Measurements from ENCODE around the gene OGN. TPM values are rescaled to one million over a fixed set of nuclear protein-coding genes. Genes with fewer than 3 reads are reported as not detected.

The OGN gene
- total and polyA plus RNA-seq, 2 donors (not counting 1 experiment from before 2014, with no cell fraction given) = not detected

- no peaks in the 10 kb centered on the region for H3K27me3 ChIP-seq (replicated peaks in 1 of 4; ENCODE audit: control extremely low read depth in 1 of 4, control insufficient read depth in 3 of 4, insufficient read depth in 4 of 4, low read length in 3 of 4)
- H3K4me3 Mint-ChIP-seq = no peak overlapping the region
Observed at GRCh38 chr9:92435263-92435662, 30.9 kb upstream of the OGN start.

DNA sequence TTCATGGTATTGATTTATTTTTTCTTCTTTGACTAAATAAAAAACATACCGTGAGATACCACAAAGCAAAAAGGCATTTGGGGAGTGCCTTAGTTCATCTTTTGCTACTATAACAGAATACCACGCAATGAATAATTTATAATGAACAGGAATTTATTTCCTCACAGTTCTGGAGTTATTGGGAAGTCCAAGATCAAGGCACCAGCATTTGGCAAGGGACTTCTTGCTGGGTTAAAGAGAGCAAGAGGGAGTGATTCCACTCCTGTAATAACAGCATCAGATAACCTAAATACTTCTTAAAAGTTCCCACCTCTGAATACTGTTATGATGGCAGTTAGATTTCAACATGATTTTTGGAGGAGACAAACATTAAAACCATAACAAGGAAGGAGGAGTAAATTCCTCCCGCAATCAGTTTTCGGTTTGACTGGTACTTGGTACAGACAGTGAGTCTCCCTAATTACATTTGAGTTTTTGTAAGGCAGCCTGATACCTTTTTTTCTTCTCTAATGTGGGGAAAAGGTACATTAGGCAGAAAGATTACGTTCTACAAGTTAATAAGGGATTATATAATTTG lies 28.7 kb upstream of the OGN start:
- Histone ChIP-seq H3K79me2 (ENCODE audit: control insufficient read depth, insufficient read depth, low read length) (no peaks in the 10 kb centered on the region), H4K20me1 (ENCODE audit: control insufficient read depth, insufficient read depth, low read length, poor library complexity, severe bottlenecking) (no peaks in the 10 kb centered on the region), H2AFZ (ENCODE audit: insufficient read depth, low read depth, low read length, poor library complexity, severe bottlenecking) (no peak overlapping the region), H3K36me3 (replicated peaks in 1 of 2; ENCODE audit: control extremely low read depth in 1 of 2, control insufficient read depth in 1 of 2, extremely low read depth in 1 of 2, insufficient read depth in 2 of 2, low read length in 1 of 2) (no peaks in the 10 kb centered on the region), H3K4me3 (ENCODE audit: control extremely low read depth in 1 of 5, extremely low read depth in 1 of 5, insufficient read depth in 1 of 5, low read depth in 2 of 5, low read length in 4 of 5) (no peak overlapping the region), H3K9ac (ENCODE audit: low read length) (no peak overlapping the region), H3K4me2 (replicated peaks; ENCODE audit: low read depth, low read length, poor library complexity, severe bottlenecking) (no peak overlapping the region), H3K9me3 (ENCODE audit: control extremely low read depth in 1 of 3, control insufficient read depth in 2 of 3, insufficient read depth in 1 of 3, low read length in 2 of 3) (no peaks in the 10 kb centered on the region), H3K27me3 (replicated peaks in 1 of 4; ENCODE audit: control extremely low read depth in 1 of 4, control insufficient read depth in 3 of 4, insufficient read depth in 4 of 4, low read length in 3 of 4) (no peaks in the 10 kb centered on the region), H3K4me1 (ENCODE audit: control insufficient read depth in 2 of 2, insufficient read depth in 2 of 2, low read length in 2 of 2) (no peaks in the 10 kb centered on the region), H3K27ac (ENCODE audit: low read length in 2 of 2) (no peak overlapping the region)
- Mint-ChIP-seq H3K27me3 (no peaks in the 10 kb centered on the region), H3K27ac (no peak overlapping the region), H3K4me3 (no peak overlapping the region), H3K9me3 (ENCODE audit: insufficient read depth) (no peaks in the 10 kb centered on the region), H3K4me1 (no peaks in the 10 kb centered on the region)
- intact Hi-C loops (cut with micrococcal nuclease) = no loop called here
- POLR2A ChIA-PET = no interaction called here
- WGBS (ENCODE audit: insufficient coverage) = no CpG with 5 or more reads among the region's 5 CpGs
- CTCF ChIA-PET = no interaction called here
- TF ChIP-seq EZH2 (IDR thresholded peaks at IDR 0.05; ENCODE audit: borderline replicate concordance, insufficient read depth, low read depth, low read length, poor library complexity, severe bottlenecking) = no peak
- TF ChIP-seq, protein P1, sequence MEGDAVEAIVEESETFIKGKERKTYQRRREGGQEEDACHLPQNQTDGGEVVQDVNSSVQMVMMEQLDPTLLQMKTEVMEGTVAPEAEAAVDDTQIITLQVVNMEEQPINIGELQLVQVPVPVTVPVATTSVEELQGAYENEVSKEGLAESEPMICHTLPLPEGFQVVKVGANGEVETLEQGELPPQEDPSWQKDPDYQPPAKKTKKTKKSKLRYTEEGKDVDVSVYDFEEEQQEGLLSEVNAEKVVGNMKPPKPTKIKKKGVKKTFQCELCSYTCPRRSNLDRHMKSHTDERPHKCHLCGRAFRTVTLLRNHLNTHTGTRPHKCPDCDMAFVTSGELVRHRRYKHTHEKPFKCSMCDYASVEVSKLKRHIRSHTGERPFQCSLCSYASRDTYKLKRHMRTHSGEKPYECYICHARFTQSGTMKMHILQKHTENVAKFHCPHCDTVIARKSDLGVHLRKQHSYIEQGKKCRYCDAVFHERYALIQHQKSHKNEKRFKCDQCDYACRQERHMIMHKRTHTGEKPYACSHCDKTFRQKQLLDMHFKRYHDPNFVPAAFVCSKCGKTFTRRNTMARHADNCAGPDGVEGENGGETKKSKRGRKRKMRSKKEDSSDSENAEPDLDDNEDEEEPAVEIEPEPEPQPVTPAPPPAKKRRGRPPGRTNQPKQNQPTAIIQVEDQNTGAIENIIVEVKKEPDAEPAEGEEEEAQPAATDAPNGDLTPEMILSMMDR (IDR thresholded peaks at IDR 0.05) = no peak
- no peak for DNase-seq
- no peak for ATAC-seq (ENCODE audit: low read depth)

More at GRCh38 chr9:92435263-92435662, 30.9 kb upstream of the OGN start:
- Histone ChIP-seq H3K27ac (ENCODE audit: low read length in 2 of 2) (no peak overlapping the region), H3K4me1 (ENCODE audit: control insufficient read depth in 2 of 2, insufficient read depth in 2 of 2, low read length in 2 of 2) (no peaks in the 10 kb centered on the region), H3K9ac (ENCODE audit: low read length) (no peak overlapping the region), H4K20me1 (ENCODE audit: control insufficient read depth, insufficient read depth, low read length, poor library complexity, severe bottlenecking) (no peaks in the 10 kb centered on the region), H3K4me3 (ENCODE audit: control extremely low read depth in 1 of 5, extremely low read depth in 1 of 5, insufficient read depth in 1 of 5, low read depth in 2 of 5, low read length in 4 of 5) (no peak overlapping the region), H3K79me2 (ENCODE audit: control insufficient read depth, insufficient read depth, low read length) (no peaks in the 10 kb centered on the region), H3K4me2 (replicated peaks; ENCODE audit: low read depth, low read length, poor library complexity, severe bottlenecking) (no peak overlapping the region), H2AFZ (ENCODE audit: insufficient read depth, low read depth, low read length, poor library complexity, severe bottlenecking) (no peak overlapping the region), H3K36me3 (replicated peaks in 1 of 2; ENCODE audit: control extremely low read depth in 1 of 2, control insufficient read depth in 1 of 2, extremely low read depth in 1 of 2, insufficient read depth in 2 of 2, low read length in 1 of 2) (no peaks in the 10 kb centered on the region), H3K9me3 (ENCODE audit: control extremely low read depth in 1 of 3, control insufficient read depth in 2 of 3, insufficient read depth in 1 of 3, low read length in 2 of 3) (no peaks in the 10 kb centered on the region)
- H3K27me3 Mint-ChIP-seq = no peaks in the 10 kb centered on the region
- ChIA-PET CTCF (interaction anchor here (5.9 kb wide), 1 partner anchor 297 kb away, joined by 57 read pairs; no protein-coding TSS in a partner anchor), POLR2A (no interaction called here)
- H3K27ac Mint-ChIP-seq = no peak overlapping the region
- intact Hi-C loops (cut with micrococcal nuclease) = no loop called here
- no CpG with 5 or more reads among the region's 1 CpG for WGBS (ENCODE audit: insufficient coverage)
- TF ChIP-seq, protein P1 (IDR thresholded peaks at IDR 0.05) = no peak
- no peak for TF ChIP-seq EZH2 (IDR thresholded peaks at IDR 0.05; ENCODE audit: borderline replicate concordance, insufficient read depth, low read depth, low read length, poor library complexity, severe bottlenecking)
- no peaks in the 10 kb centered on the region for H3K9me3 Mint-ChIP-seq (ENCODE audit: insufficient read depth)
- ATAC-seq (ENCODE audit: low read depth) = no peak
- H3K4me1 Mint-ChIP-seq = no peaks in the 10 kb centered on the region
- no peak for DNase-seq
